ENCODE data around the gene ZNF780B.

GRCh38 chr19:40055049-40055448 lies 982 bp downstream of the ZNF780B start:
- no peak for TF ChIP-seq CTCF (IDR thresholded peaks at IDR 0.05; ENCODE audit: poor library complexity)
- TF ChIP-seq EZH2 (IDR thresholded peaks at IDR 0.05; ENCODE audit: borderline replicate concordance): no peak

All from hepatocyte (in vitro differentiated cells).